ENCODE measurements around the gene THSD7B.

The THSD7B gene

GRCh38 chr2:137157851-137158250 is 392.5 kb downstream of the THSD7B start:
- DNase-seq, result no peak

DNA sequence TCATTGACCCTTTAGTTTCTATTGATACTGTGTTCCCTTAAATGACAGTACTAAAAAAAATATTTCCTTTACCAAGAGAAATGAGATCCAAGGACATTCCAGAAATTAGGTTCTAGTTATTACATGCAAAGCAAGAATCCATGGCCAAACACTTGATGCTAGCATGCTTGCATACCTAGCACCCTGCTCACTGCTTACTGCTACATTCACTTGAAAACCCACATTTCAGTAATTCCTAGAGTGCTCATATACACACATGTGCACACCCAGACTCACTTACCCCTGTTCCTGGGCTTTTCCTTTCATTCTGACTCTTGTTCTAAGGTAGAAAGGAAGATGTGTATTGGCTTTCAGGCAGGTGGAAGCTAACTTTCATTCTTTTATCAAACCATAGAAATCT is 395.9 kb downstream of the THSD7B start:
- DNase-seq, result no peak

- DNase-seq, result no peak
Observed at GRCh38 chr2:137165968-137166367, 400.6 kb downstream of the THSD7B start.

GRCh38 chr2:137167651-137168050 is 402.3 kb downstream of the THSD7B start:
- no peak for DNase-seq

DNA sequence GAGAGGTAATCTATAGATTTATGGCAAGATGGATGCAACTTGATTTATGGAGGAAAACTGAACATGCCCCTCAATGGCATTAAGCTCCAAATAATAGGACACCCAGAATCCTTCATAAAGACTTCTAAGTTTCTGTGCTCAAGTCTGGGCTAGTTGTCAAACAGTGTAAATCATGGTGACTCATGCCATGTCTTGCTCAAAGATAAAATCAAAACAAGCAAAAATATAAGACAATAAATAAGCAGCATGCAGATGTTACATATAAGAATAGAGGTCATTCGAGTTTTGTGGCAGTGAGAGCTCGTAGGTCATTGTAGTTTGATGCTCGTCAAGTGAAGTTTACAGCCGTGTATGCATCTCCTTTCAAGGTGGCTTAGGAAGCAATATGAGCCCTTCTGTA is 403.2 kb downstream of the THSD7B start:
- no peak for DNase-seq

DNA sequence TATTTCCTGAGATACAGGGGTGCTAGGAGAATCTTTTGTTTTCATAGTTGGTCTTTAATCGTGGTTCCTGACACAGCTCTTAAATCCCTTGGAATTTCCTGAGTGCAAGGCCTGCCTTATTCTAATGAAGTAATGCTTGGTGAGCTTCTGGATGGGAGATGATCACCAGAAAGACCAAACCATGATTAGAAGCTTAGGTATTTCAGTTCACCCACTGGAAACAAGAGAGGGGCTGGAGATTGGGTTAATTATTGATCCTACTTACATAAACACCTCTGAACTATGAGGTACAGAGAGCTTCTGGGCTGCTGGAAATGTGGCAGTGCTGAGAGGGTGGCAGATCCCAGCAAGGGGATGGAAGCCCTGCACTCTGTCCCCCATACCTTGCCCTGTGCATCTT is 406.8 kb downstream of the THSD7B start:
- no peak for DNase-seq

- peak in 1 of 5 experiments; percentile 10 for DNase-seq
Observed at GRCh38 chr2:137173463-137173862, 408.1 kb downstream of the THSD7B start.

DNA sequence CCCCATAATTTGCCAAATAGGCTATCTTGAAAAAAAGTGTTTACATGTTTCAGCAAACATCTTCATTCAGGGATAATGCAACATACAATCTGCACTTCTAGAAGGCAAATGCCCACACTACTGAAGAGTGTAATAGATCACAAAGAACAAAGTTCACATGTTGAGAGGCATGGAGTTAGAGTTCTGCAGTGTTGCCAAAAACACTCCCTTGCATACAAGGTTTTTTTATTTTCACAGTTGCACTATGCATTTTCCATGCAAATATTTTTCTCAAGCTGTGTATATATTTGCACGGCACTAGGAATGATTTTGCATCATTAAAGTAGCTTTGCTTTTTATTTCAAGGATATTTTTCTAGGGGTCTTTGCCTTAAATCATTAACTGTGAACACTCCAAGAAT is 409.9 kb downstream of the THSD7B start:
- DNase-seq, result no peak

DNA sequence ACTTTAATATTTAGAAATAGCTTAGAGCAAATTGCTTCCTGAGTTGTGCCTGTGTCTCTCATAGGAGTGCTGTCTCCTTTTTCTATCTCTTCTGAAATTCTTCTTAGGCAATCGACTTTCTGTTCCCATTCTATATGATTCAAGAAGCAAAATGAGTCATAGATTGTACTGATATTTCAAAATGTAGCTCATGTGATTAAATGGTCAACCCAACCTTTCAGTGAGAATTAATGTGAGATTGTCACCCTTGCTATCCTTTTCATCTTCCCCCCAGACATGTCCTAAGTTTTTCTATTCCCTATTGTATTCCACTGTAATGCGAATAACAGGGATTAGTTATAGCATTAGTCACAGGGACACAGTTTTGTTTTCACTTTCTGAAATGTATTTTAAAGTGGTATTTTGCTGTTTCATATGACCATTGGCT is 413.6 kb downstream of the THSD7B start:
- DNase-seq, result no peak

- DNase-seq, result no peak
Observed at GRCh38 chr2:137179542-137179941, 414.2 kb downstream of the THSD7B start.

DNA sequence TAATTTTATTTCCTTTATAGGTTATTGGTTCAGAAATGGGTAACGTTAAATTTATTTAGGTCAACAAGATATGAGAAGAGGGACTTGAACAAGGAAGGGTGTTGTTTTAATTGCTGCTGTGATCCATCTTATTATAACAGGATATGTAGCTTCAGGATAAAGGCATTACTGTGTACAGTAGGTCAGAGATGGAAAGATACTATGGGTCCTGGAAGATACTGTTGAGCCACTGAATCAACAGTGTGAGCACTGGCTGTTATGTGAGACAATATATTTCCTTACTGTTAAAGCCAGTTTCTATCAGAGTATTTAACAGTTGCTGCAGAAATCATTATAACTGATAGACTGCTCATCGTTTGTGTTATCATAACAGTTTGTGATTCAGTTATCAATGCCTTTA is 414.7 kb downstream of the THSD7B start:
- no peak for DNase-seq

- no peak for DNase-seq
Observed at GRCh38 chr2:137181370-137181769, 416.0 kb downstream of the THSD7B start.

- no peak for DNase-seq
Observed at GRCh38 chr2:137182071-137182470, 416.7 kb downstream of the THSD7B start.

- no peak for DNase-seq
Observed at GRCh38 chr2:137183206-137183898, 418.0 kb downstream of the THSD7B start.

DNA sequence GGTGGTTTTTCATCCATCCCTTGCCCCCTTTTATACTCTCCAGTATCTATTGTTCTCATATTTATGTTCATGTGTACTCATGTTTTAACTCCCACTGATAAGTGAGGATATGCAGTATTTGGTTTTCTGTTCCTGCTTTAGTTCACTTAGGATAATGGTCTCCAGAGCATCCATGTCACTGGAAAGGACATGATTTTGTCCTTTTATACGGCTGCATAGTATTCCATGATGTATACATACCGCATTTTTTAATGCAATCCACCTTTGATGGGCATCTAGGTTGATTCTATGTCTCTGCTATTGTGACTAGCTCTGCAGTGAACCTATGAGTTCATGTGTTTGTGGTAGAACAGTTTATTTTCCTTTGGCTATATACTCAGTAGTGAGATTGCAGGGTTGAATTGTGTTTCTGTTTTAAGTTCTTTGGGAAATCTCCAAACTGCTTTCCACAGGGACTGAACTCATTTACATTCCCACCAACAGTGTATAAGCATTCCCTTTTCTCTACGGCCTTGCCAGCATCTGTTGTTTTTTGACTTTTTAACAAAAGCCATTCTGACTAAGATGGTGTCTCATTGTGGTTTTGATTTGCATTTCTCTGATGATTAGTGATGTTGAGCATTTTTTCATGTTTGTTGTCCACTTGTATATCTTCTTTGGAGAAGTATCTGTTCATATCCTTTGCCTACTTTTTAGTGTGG is 420.2 kb downstream of the THSD7B start:
- DNase-seq, result no peak

- DNase-seq, result no peak
Observed at GRCh38 chr2:137187216-137187615, 421.9 kb downstream of the THSD7B start.

DNA sequence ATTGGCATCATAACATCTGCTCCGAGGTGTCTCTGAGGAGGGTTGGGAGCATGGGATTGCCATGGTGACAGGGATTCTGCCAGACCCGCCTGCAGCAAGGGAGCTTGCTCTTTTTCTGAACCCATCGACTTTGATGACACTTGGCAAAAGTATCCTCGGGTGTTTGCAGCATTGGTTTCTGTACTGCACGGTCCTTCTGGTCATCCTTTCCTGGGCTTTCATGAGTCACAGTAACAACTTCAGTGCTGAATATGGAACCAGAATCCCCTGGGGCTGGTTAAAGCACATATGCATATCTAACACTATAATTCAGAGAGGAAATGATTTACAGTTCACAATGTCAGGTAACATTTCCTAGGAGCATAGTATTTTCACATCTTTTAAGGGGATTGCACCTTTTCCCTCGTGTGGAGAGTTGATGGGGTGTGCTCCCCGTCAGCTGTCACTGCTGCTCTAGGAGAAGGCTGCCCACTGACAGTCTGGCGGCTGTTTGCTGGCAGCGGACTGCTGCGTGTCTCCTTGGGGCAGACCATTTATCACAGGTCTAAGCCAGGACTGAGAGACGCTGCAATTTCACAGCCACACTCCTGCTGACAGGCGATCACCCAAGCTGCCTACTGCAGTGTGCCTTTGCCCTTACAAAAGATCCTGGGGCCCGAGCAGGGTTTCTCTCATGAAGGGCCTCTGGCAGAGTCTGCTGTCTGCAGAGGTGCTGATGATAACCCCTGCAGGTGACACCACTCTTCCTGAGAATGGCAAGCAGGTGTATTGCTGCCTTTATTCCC is 425.3 kb downstream of the THSD7B start:
- DNase-seq, result no peak

DNA sequence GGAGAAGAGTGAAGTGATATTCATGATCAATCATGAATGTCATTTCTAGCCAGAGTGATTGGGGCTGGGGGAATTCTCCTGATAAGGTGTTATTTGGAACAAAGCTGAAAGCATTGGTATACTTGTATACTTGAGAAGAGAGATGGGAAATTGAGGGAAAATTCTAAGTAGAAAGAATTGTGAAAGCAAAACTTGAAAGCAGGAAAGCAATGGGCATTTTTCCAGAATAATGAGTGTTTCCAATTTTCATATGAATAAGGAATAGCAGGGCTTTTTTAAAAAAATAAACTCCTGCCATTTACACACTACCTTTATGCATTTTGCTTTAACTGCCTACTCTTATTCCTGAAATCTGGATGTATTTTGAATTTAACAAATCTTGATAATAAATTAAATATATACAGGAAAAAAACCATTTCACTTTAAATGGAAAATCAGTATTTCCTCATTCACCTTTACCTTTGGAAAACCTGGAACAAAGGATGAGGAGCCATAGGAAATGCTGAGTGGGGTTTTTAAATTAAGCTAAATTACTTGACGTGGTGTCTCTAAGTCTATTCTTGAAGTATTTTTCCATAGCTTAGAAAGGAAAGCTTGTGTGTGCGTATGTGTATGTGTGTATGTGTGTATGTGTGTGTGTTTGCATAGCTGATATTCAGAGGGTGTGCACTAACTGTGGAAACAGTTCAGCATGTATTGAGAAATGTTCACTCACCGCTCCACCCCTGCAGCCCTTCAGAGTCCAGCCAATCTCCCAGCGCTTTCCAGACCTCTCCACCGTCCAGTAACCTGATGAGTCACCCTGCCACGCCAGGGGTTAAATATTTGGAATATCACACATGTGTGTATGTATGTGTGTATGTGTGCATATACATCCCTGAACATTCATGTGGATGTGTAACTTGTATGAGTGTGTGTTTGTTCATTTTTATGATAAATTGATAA is 427.3 kb downstream of the THSD7B start:
- no peak for DNase-seq

- no peak for DNase-seq
Observed at GRCh38 chr2:137193401-137193800, 428.1 kb downstream of the THSD7B start.

DNA sequence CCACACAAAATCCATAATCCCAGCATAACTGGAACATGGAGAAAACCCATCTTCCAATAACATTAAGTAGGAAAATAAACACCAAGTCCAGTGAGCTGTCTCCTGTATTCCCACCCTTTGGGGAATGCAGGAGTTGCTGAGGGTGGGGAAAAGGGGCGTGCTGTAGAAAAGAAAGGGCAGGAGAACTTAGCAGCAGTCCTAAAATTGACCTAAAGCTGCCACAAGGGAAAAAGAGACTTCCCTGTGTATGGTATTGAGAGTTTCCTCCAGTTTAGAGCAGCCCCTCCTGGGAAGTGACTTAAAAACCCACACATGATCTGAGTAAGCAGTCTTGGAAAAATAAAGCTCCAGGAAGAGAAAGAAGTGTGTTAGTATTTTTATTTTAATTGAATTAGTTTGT is 428.8 kb downstream of the THSD7B start:
- no peak for DNase-seq

DNA sequence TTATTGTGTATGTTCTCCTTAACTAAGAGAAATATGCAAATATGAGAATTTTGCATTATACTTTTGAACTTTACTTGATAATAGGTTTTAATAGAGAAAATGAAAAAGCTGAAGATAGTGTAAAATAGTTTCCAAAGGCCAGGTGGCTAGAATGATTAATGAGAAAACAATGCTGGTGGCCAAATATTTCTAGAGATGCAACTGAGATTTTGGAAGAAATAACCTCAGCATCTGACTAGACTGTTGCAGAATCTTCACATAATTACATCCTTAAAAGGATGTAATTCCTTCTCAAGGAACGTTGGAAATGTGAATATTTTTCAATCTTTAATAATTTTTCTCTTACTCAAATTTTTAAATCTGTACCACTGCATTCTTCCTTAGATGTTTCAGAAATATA is 434.4 kb downstream of the THSD7B start:
- no peak for DNase-seq

- DNase-seq, result no peak
Observed at GRCh38 chr2:137202318-137202717, 437.0 kb downstream of the THSD7B start.

GRCh38 chr2:137205324-137205723 is 440.0 kb downstream of the THSD7B start:
- DNase-seq, result no peak

All from T-helper 2 cell (primary cell).